Effector memory CD8-positive, alpha-beta T cell (primary cell): Measurements from ENCODE around the gene SHCBP1L.

Source experiments
- ATAC-seq: fragments of 150-1000 bp; cut with Tn5 transposase; replicated peaks from 2 replicates; pipeline ENCODE4 v1.10.0; 2021; ENCODE audit warnings: mild to moderate bottlenecking, moderate library complexity
- DNase-seq, 3 experiments: peaks; one replicate each; pipeline ENCODE4 v3.0.0; 2021
- H3K27ac Mint-ChIP-seq, 2 donors: one replicate each; pipeline ENCODE4 v1.8.0; 2022; ENCODE audit warnings: mild to moderate bottlenecking in 2 of 2, mixed read lengths in 2 of 2, moderate library complexity in 2 of 2
- H3K27me3 Mint-ChIP-seq, 2 donors: one replicate each; pipeline ENCODE4 v1.8.0; 2022; ENCODE audit warnings: mixed read lengths in 2 of 2
- H3K36me3 Mint-ChIP-seq: one replicate; pipeline ENCODE4 v1.8.0; 2022; ENCODE audit warnings: mild to moderate bottlenecking, moderate library complexity, mixed read lengths; ENCODE audit not compliant: insufficient read depth
- H3K4me1 Mint-ChIP-seq, 2 donors: one replicate each; pipeline ENCODE4 v1.8.0; 2022; ENCODE audit warnings: low read depth in 2 of 2, mixed read lengths in 2 of 2
- H3K4me3 Mint-ChIP-seq, 2 donors: one replicate each; pipeline ENCODE4 v1.8.0; 2022; ENCODE audit warnings: mild to moderate bottlenecking in 2 of 2, mixed read lengths in 2 of 2, moderate library complexity in 2 of 2
- H3K9me3 Mint-ChIP-seq, 2 donors: one replicate each; pipeline ENCODE4 v1.8.0; 2022; ENCODE audit warnings: mixed read lengths in 2 of 2
- total RNA-seq, 9 experiments: gene quantifications; one replicate each; lab custom pipeline; 2026; lab: John Stamatoyannopoulos, UW

Gene SHCBP1L
- total RNA-seq = 0 reads per million in 9 experiments

DNA sequence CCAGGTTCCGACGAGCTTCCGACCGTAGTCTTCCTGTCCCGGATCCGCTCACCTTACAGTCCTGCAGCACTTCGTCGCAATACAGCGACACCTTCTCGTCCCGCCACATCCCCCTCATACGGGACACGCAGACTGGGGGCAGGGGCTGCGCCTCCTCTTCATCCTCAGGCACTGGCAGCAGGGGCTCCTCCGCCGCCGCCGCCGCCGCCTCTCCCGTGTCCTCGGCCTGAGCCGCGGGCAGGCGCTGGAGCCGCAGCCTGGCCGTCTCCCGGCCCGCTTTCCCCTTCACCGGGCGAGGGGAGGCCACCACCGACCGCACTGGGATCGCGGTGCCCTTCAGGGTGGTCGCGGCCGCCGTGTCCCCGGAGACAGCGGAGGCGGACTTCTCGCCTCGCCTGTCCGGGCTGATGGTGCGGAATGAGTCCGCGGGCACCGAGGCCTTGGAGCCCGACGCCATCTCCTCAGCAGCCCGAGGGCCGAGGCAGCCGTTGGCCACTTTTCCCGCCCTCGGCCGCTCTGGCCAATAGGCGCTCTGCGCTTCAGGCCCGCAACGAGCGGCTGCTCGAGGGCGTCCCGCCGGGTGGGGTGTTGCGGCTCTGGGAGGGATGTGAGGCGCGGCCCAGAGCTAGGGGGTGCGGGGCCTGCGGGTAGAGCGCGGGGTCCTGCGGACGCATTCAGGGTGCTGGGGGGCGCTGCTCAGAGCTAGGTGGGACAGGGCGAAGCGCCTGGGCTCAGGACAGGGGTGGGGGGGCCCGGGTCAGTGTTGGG is at the start of gene SHCBP1L:
SHCBP1L (minus strand) TSS at position 490 of the 768 bp plus-strand sequence; CDS start at position 457, 33 bp downstream.
- DNase-seq (no peak), ATAC-seq (no peak)
- Mint-ChIP-seq H3K27ac (no peak within 1 kb of the TSS), H3K9me3 (no peaks in the 10 kb centered on the region), H3K4me1 (no peaks in the 10 kb centered on the region), H3K36me3 (peaks cover 3% of the 10 kb centered on the region), H3K27me3 (peaks cover 27 to 42% of the 10 kb centered on the region in 2 donors), H3K4me3 (no peak within 1 kb of the TSS)

DNA sequence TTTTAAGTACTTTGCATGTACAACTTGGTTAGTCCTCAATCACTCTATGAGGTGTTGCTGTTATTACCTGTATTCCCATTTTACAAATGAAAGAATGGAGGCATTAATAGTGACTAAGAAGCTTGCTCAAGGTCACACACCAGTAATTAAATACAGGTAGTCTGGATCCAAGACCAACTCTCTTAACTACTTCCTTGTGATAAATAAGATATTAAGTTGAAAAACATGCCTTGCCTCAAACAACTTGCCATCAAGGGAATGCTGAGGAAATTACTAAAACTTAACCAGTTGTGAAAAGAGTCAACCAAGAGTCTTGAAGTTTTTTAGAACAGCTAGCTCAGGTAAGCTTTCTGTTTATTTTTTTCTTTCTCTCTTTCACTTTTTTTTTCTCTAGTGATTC is 49.3 kb upstream of the SHCBP1L start:
- no peak for DNase-seq
- Mint-ChIP-seq H3K9me3 (no peaks in the 10 kb centered on the region), H3K4me3 (no peak overlapping the region), H3K27me3 (peaks cover 22 to 28% of the 10 kb centered on the region in 2 donors), H3K27ac (no peak overlapping the region), H3K36me3 (no peaks in the 10 kb centered on the region), H3K4me1 (no peaks in the 10 kb centered on the region)
- no peak for ATAC-seq

DNA sequence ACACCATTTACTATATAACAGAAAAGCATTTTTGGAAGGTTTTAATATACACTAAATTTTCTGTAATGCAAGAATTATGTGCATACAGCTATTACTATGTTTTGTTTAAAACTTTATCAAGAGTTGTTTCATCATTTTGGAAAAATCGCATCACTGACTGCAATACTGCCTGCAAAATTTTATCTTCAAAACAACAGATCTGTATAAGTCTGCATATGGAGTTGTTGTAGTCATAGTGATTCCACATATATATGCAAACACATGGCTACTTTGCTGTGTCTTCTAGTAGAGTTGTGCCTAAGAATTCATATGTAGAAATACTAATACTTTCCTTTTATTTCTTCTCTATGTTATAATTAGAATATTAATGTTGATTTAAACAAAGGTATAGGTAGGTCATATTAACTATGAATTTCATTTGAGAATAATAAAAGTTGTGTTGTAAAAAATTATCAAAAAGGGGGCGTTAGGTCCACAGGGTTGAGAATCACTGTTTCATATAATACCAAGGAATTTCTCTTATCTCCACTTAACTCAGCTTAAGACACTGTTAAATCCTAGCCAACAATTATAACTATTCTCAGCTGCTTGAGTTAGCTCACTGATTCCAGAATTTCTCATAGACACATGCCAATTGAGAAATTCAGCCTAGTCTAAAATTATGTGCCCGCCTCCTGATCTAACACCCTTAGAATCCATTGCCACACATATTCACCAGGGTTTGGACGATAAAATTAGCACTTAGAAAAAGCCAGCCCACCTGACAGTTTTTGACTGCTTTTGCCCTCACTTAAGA is 47.4 kb upstream of the SHCBP1L start:
- Mint-ChIP-seq H3K4me1 (no peaks in the 10 kb centered on the region), H3K27me3 (peaks cover 26 to 37% of the 10 kb centered on the region in 2 donors), H3K27ac (no peak overlapping the region), H3K36me3 (no peaks in the 10 kb centered on the region), H3K4me3 (no peak overlapping the region), H3K9me3 (no peaks in the 10 kb centered on the region)
- no peak for ATAC-seq
- no peak for DNase-seq

DNA sequence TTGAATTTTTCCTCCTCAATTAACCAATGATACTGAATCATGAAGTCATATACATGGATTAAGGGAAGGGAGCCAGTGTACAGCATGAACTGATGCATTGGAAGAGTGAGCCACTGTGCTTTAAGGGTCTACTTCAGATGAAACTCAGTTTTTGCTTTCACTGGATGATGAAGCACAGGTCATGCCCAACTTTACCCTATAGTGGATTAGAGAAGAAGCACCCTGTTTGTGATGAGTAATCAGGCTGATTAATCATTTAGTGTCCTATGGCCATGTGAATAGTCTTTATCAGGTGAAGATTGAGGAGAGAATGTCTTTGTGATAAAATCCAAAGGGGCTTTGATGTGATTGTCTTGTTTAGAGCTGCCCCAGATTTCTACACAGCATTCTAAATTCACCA is 45.5 kb upstream of the SHCBP1L start:
- no peak overlapping the region for H3K4me3 Mint-ChIP-seq
- H3K27ac Mint-ChIP-seq = no peak overlapping the region
- H3K9me3 Mint-ChIP-seq = no peaks in the 10 kb centered on the region
- ATAC-seq (no peak), DNase-seq (no peak)
- H3K4me1 Mint-ChIP-seq = no peaks in the 10 kb centered on the region
- H3K27me3 Mint-ChIP-seq = peaks cover 22 to 37% of the 10 kb centered on the region in 2 donors
- H3K36me3 Mint-ChIP-seq = no peaks in the 10 kb centered on the region

DNA sequence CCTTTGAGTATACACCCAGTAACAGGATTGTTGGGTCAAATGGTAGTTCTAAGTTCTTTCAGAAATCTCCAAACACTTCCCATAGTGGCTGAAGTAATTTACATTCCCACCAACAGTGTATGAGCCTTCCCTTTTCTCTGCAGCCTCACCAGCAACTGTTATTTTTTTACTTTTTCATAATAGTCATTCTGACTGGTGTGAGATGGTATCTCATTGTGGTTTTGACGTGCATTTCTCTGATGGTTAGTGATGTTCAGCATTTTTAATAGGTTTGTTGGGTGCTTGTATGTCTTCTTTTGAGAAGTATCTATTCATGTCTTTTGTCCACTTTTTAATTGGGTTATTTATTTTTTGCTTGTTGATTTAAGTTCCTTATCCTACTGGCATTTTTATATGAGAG is 43.9 kb upstream of the SHCBP1L start:
- Mint-ChIP-seq H3K9me3 (no peaks in the 10 kb centered on the region), H3K36me3 (no peaks in the 10 kb centered on the region), H3K27me3 (peaks cover 26 to 42% of the 10 kb centered on the region in 2 donors), H3K4me3 (no peak overlapping the region), H3K27ac (no peak overlapping the region), H3K4me1 (no peaks in the 10 kb centered on the region)
- no peak for DNase-seq
- ATAC-seq = no peak

DNA sequence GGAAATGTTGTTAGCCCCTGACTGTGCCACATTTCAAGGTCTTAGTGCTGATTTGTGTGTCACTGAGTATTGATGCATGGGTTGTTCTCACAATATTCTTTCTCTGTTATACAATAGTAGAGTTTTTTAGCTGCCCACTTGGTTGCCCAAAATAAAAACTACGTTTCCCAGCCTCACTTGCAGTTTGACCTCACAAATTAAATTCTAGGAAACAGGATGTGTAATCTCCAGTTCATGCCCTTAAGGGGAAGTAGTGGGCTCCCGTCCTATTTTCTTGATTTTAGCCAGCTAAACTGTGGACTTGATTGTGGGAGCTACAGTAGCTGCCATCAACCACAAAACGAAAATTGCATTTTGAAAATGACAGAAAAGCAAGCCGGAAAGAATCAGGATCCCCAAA is 42.9 kb upstream of the SHCBP1L start:
- no peak for DNase-seq
- Mint-ChIP-seq H3K4me1 (no peaks in the 10 kb centered on the region), H3K27ac (no peak overlapping the region), H3K27me3 (peaks cover 32 to 40% of the 10 kb centered on the region in 2 donors), H3K4me3 (no peak overlapping the region), H3K9me3 (no peaks in the 10 kb centered on the region), H3K36me3 (no peaks in the 10 kb centered on the region)
- ATAC-seq = no peak

DNA sequence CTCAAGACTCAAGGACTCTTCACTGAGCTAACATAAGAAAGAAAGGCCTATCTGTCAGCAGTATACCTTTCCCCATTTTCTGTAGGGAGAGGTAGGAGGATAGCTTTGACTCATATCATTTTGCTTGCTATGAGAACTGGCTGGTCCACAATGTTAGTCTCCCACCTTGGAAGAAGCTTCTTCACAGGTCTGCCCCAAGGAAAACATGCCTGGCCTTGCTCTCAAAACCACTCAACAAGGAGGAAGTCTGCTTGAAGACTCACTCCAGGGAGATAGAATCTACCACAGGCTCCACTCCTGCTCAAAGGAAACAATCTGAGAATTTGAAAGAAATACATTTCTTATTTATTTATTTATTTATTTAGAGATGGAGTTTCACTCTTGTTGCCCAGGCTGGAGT is 40.8 kb upstream of the SHCBP1L start:
- Mint-ChIP-seq H3K4me3 (no peak overlapping the region), H3K27me3 (peaks cover 33 to 47% of the 10 kb centered on the region in 2 donors), H3K4me1 (no peaks in the 10 kb centered on the region), H3K9me3 (no peaks in the 10 kb centered on the region), H3K27ac (no peak overlapping the region), H3K36me3 (no peaks in the 10 kb centered on the region)
- no peak for ATAC-seq
- no peak for DNase-seq

DNA sequence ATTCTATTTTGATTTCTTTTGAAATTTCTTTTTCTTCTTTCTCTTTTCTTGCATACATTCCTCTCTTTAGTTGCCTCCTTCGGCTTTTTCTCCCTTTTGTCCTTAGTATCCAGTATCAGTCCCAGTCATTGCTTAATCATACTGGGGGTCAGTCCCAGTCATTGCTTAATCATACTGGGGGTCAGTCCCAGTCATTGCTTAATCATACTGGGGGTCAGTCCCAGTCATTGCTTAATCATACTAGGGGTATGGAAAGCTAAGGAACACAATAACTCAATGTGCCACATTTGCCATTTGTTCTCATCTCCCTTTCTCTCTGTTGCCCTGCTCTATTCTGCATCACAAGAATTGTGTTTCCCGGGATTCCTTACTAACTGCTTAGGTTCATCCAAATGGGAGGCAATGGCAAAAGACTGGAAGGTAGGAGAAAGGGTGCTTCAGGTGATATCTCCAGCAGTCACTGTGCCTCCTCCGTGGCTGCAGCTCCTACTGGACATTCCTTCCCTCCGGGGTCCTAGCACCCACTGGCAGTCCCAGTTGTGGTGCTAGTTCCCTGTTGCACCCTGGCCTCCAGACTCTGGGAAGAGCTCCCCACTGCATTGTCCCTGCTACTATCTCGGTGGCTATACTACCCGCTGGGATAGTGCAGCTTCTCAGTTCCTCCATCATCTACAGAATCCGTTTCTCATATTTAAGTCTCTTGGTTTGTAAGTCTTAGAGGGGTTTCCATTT is 37.6 kb upstream of the SHCBP1L start:
- no peak for ATAC-seq
- DNase-seq = no peak
- Mint-ChIP-seq H3K27me3 (peaks cover 23 to 27% of the 10 kb centered on the region in 2 donors), H3K27ac (no peak overlapping the region), H3K4me1 (no peaks in the 10 kb centered on the region), H3K4me3 (no peak overlapping the region), H3K9me3 (no peaks in the 10 kb centered on the region), H3K36me3 (no peaks in the 10 kb centered on the region)

DNA sequence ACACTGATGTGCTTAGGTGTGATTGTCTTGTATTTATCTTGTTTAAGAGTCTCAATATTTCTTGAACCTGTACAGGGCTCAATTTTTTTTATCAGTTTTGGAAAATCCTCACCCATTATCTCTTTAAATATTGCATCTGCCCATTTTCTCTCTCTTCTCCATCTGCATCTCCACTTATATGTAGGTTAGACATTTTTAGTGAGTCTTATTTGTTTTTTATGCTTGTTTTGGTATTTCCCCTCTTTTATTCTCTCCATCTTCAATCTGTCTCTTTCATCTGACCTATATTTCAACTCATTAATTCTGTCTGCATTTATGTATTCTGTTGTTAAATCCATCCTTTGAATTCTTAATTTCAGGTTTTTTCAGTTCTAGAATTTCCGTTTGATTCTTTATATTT is 32.9 kb upstream of the SHCBP1L start:
- DNase-seq (no peak), ATAC-seq (no peak)
- Mint-ChIP-seq H3K27me3 (peaks cover 19 to 26% of the 10 kb centered on the region in 2 donors), H3K4me3 (no peak overlapping the region), H3K36me3 (no peaks in the 10 kb centered on the region), H3K27ac (no peak overlapping the region), H3K4me1 (no peaks in the 10 kb centered on the region), H3K9me3 (no peaks in the 10 kb centered on the region)

DNA sequence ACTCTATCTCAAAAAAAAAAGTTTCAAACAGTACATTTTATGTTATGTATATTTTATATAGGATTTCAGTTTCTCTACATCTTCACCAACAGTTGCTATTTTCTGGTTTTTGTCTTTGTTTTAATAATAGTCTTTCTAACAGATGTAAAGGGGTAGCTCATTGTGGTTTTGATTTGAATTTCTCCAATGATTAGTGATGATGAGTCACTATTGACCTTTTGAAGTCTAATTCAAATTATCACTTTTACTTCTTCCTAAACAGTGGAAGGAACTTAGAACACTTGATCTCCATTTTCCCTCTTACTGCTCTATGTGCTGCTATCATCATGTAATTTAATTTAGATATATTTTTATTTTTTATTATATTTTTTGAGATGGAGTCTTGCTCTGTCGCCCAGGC is 31.7 kb upstream of the SHCBP1L start:
- Mint-ChIP-seq H3K27ac (no peak overlapping the region), H3K4me1 (no peaks in the 10 kb centered on the region), H3K27me3 (peaks cover 10 to 18% of the 10 kb centered on the region in 2 donors), H3K4me3 (no peak overlapping the region), H3K9me3 (no peaks in the 10 kb centered on the region), H3K36me3 (no peaks in the 10 kb centered on the region)
- no peak for DNase-seq
- ATAC-seq = no peak

DNA sequence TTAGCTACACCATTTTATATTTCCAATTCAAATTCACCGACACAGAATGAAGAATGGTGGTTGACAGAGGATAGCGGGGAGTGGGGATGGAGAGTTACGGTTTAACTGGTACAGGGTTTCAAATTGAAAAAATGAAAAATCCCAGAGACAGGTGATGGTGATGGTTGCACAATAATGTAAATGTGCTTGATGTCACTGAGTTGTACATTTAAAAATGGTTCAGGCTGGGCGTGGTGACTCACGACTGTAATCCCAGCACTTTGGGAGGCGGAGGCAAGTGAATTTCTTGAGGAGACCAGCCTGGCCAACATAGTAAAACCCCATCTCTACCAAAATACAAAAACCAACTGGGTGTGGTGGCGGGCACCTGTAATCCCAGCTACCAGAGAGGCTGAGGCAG is 31.2 kb upstream of the SHCBP1L start:
- no peak overlapping the region for H3K27ac Mint-ChIP-seq
- H3K4me3 Mint-ChIP-seq = no peak overlapping the region
- H3K9me3 Mint-ChIP-seq = no peaks in the 10 kb centered on the region
- ATAC-seq (no peak), DNase-seq (no peak)
- H3K27me3 Mint-ChIP-seq = peaks cover 10 to 18% of the 10 kb centered on the region in 2 donors
- H3K4me1 Mint-ChIP-seq = no peaks in the 10 kb centered on the region
- H3K36me3 Mint-ChIP-seq = no peaks in the 10 kb centered on the region

DNA sequence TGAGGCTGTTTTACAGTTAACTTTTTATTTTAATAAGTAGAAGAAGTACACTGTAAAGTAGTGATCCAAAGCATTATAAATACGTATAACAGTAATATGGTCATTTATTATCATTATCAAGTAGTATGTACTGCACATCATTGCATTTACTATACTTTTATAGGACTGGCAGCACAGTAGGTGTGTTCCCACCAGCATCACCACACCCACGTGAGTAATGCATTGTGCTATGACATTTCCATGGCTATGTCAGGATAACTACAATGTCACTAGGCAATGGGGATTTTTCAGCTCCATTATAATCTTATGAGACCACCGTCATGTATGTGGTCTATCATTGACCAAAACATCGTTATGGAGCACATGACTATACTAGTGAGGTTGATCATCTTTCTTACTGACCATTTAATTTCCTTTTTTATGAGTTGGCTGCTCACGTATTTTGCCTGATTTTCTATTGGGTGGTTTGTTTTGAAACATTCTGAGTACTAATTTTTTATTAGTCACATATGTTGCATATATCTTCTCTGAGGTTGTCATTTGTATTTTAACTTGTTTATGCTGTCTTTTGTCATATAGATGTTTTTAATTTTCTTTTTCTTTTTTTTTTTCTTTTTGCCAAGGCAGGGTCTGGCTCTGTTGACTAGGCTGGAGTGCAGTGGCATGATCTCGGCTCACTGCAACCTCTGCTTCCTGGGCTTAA is 25.3 kb upstream of the SHCBP1L start:
- H3K27me3 Mint-ChIP-seq = peaks cover 0 to 12% of the 10 kb centered on the region in 2 donors
- DNase-seq = no peak
- no peak for ATAC-seq
- no peak overlapping the region for H3K27ac Mint-ChIP-seq
- H3K9me3 Mint-ChIP-seq = no peaks in the 10 kb centered on the region
- no peak overlapping the region for H3K4me3 Mint-ChIP-seq
- no peaks in the 10 kb centered on the region for H3K36me3 Mint-ChIP-seq
- H3K4me1 Mint-ChIP-seq = no peaks in the 10 kb centered on the region

DNA sequence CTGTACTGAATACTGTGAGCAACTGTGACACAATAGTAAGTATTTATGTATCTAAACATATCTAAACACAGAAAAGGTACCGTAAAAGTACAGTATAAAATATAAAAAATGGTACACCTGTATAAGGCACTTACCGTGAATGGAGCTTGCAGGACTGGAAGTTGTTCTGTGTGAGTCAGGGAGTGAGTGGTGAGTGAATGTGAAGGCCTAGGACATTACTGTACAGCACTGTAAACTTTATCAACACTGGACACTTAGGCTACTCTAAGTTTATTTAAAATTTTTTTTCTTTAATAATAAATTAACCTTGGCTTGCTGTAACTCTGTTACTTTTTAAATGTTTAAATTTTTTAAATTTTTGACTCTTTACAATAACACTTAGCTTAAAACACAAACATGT is 24.5 kb upstream of the SHCBP1L start:
- H3K9me3 Mint-ChIP-seq = no peaks in the 10 kb centered on the region
- no peak overlapping the region for H3K4me3 Mint-ChIP-seq
- no peak overlapping the region for H3K27ac Mint-ChIP-seq
- DNase-seq (no peak), ATAC-seq (no peak)
- H3K36me3 Mint-ChIP-seq = no peaks in the 10 kb centered on the region
- no peaks in the 10 kb centered on the region for H3K4me1 Mint-ChIP-seq
- peaks cover 0 to 14% of the 10 kb centered on the region in 2 donors for H3K27me3 Mint-ChIP-seq
